Midbrain (tissue), 1 donor: Measurements from ENCODE around the gene DDX42.

ENCODE experiments used
- DNase-seq: peaks from one replicate; lab custom pipeline; 2025; lab: John Stamatoyannopoulos, UW

The DDX42 gene, protein sequence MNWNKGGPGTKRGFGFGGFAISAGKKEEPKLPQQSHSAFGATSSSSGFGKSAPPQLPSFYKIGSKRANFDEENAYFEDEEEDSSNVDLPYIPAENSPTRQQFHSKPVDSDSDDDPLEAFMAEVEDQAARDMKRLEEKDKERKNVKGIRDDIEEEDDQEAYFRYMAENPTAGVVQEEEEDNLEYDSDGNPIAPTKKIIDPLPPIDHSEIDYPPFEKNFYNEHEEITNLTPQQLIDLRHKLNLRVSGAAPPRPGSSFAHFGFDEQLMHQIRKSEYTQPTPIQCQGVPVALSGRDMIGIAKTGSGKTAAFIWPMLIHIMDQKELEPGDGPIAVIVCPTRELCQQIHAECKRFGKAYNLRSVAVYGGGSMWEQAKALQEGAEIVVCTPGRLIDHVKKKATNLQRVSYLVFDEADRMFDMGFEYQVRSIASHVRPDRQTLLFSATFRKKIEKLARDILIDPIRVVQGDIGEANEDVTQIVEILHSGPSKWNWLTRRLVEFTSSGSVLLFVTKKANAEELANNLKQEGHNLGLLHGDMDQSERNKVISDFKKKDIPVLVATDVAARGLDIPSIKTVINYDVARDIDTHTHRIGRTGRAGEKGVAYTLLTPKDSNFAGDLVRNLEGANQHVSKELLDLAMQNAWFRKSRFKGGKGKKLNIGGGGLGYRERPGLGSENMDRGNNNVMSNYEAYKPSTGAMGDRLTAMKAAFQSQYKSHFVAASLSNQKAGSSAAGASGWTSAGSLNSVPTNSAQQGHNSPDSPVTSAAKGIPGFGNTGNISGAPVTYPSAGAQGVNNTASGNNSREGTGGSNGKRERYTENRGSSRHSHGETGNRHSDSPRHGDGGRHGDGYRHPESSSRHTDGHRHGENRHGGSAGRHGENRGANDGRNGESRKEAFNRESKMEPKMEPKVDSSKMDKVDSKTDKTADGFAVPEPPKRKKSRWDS

GRCh38 chr17:63774141-63774968, at the start of gene DDX42:
Gene DDX42, plus strand, starts transcription at chr17:63774170. Its CDS starts 12,880 bp downstream, at chr17:63787050.
- no peak for DNase-seq

GRCh38 chr17:63735691-63736090, 38.3 kb upstream of the DDX42 start:
- no peak for DNase-seq

DNA sequence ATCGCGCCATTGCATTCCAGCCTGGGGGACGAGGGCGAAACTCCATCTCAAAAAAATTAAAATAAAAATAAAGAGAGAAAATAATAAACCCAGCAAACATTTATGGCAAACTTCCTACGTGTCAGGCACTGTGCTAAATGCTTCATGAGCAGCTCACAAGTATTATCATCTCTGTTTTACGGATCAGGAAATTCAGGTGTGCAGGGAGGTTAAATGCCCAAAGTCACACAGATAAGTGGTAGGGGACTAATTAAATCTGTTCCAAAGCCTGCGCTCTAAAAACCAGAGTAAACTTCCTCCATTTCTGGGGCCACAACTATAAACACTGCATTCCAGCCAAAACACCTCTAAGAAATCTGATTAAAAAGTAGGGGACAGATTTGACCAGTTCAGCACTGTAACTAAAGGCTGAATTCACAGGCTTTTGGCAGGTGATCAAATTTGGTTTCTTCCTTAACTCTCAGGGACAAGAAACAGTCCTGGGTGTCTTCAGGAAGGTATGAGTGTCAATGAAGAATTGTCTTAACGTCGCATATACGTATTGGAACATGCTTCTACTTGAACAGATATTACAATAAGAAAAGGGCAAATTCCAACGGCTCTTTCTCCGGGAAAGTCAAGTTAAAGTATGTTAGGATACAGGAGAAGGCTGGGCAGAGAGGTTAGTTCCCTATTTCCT, 33.4 kb upstream of the DDX42 start:
- DNase-seq, result no peak

DNA sequence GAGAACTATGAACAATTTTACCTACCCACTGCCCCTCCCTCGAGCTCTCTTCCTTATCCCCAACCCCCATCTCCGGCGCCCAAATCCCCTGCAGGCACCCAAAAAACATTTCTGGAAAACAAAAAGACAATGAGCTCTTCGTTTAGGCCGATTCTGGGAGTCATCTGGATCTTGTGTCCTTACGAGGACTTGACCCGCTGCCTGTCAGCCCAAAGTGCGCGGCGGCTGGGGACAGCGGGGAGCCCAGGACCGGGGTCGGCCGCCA, 32.9 kb upstream of the DDX42 start:
- DNase-seq, result no peak

GRCh38 chr17:63741408-63742173, 32.4 kb upstream of the DDX42 start, which contains the start of gene STRADA:
Gene STRADA, minus strand, starts transcription at chr17:63741799. Its CDS starts 13,430 bp downstream, at chr17:63728369.
- DNase-seq, result peak; percentile 96

DNA sequence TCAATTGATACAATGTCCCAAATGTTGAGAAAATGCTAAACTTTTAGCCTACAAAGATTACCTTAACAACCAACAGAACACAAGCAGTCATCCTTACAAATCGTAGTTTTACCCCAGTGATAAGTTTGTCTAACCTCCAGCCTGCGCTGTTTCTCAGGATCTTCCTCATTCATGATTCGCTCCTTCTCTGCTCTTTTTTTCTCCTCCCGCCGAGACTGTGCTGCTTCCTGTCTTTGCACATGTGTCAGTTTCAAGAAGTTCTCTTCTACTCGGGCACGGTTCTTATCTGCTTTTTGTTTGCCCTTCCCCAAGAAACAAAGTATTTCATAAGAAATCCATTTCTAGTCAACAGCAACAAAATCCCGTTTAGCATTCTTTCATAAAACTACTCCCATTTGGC, 22.2 kb upstream of the DDX42 start:
- DNase-seq, result no peak

DNA sequence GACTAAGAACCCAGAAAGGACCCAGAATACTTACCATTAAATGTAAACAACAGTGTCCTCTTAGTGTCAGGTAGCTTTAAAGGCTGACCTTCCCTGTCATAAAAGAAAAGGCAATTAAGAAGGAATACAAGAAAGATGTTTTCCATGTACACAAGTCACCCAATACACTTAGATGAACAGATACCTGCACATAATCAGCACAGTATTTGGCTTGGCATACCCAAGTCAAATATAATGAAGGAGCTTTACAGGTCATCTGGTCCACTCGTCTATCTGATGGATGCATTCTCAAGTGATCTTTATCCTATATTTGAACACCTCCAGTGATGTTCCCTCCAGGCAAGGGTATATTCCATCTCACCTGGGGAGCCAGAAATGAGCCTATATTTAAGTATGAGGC, 21.3 kb upstream of the DDX42 start:
- DNase-seq, result no peak

DNA sequence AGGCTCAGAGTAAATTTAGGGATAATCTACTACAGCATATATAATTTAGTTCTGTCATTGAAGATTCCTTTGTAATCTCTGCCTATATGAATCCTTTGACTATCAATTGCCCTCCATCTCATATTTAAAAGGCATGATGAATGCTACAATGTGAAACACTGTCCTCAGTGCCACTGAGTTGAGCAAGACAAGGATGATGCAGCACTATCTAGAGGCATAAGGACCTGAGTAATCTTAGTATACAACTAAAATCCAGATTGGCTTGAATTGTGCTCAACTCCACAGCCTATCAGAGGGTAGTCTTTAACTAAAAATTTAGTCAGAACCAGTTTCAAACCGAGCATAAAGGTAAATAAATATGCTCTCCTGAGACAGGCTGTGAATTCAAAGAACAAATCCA, 20.8 kb upstream of the DDX42 start:
- DNase-seq, result no peak

DNA sequence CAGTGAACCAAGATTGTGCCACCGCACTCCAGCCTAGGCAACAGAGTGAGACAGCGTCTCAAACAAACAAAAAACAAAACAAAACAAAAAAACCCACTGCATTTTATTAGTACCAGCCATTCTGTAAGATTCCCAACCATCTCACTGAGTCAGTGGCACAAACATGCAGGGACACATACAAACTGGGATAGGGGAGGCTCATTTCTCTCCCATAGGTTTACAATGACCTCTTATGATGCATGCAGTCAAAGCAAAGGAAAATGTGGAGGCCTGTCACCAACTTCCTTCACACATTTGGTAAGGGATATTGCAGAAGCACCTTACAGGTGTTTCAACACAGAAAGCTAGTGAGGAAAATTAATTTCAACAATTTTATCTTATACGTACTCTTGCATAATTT, 19.9 kb upstream of the DDX42 start:
- no peak for DNase-seq

- DNase-seq, result no peak
Measured at GRCh38 chr17:63758428-63758827, 15.5 kb upstream of the DDX42 start.

- DNase-seq, result no peak
Measured at GRCh38 chr17:63760771-63761539, 13.0 kb upstream of the DDX42 start.

DNA sequence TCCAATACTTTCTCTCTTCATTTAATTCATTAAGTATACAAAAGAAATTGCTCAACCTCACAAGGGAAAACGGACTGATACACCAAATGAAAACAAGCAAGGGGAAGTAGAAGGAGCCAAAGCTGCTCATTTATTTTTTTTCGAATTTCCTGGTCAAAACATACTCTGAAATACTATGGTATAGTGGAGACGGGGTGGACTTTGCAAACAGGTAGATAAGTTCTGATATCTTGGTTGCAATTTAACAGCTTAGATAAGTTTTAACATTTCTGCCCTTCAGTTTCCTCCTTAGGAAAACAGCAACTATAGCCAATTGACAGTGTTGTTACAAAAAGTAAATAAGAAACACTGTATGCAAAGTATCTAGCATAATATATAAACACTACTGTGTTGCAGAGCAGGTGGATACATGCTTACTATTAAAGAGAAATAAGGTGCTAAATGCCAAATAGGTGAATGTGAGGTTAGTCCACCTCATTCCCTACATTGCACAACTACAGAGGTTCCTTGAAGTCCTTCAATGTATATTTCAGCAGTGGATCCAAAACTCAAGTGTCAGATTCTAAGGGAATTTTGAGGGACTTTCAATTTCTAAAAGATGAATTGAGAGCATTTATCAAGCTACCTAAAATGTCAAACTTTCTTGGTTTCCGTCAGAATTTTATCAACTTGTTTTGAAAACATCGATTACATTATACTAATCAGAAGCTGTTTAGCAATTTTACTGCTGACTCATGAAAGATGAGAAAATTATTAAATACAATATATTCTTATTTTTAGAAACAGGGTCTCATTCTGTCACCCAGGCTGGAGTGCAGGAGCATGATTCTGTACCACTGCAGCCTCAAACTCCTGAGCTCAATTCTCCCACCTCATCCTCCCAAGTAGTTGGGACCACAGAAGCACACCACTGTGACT, 11.6 kb upstream of the DDX42 start:
- no peak for DNase-seq

DNA sequence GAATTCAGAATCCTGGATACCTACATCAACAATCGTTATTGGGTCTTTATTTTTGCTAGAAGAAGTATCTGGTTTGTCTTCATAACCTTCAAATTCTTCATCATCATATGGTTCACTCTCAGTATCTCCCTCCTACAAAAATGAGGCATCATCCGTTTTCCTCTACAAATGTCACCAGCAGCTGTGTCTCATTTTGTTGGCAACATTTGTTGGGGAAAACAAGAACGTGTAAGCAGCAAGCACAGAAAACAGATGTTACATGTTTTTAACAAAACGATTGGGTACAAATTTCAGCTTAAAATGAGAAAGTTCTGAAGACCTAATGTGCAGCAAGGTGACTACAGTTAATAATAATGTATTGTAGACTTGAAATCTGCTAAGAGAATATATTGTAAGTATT, 9.3 kb upstream of the DDX42 start:
- DNase-seq, result no peak

DNA sequence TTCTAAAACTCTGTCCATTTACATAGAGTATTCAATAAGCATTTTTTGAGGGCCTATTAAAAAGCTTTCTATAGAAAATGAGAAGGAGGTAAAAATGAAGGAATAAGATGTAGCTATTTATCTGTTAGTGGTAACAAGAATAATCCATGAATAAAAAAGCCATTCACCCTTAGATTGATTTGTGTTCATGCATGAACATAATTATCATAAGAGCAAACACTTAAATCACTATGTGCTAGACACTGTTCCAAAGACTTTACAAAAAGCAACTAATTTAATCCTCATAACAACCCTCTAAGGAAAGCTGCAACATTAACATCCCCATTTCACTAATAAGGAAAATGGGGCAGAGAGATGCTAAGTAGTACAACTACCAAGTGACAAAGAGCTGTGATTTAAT, 7.2 kb upstream of the DDX42 start:
- DNase-seq, result no peak

DNA sequence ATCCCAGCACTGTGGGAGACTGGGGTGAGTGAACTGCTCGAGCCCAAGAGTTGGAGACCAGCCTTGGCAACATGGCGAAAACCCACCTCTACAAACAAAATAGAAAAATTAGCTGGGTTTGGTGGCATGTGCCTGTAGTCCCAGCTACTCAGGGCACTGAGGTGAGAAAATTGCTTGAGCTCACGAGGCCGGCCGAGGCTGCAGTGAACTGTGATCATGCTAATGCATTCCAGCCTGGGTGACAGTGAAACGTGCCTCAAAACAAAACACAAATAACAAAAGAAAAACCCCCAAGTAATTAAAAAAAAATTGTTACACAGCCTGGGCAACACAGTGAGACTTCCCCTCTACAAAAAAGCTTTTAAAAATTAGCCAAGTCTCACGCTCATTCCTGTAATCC, 5.5 kb upstream of the DDX42 start:
- DNase-seq, result no peak

- no peak for DNase-seq
Measured at GRCh38 chr17:63772801-63773271, 1.1 kb upstream of the DDX42 start.

GRCh38 chr17:63773272-63774140, 464 bp upstream of the DDX42 start, which contains the start of gene CCDC47:
Gene CCDC47, minus strand, starts transcription at chr17:63773597. Its CDS starts 7,422 bp downstream, at chr17:63766175.
- DNase-seq, result peak; percentile 99

DNA sequence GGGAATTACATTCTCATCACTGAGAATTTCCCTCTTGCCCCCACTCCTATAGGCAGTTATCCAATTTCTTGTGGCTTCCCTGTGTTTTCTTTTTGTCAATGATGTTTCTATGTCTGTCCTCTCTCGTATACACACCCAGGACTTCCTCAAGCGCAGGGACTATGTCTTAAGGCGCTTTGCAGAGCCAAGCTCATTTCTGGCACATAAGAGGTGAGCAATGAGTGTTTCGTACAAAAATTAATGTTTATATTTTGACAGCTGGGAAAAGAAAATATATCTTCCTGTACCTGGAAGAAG, 947 bp downstream of the DDX42 start:
- no peak for DNase-seq
